ENCODE results near the gene CYS1.

The CYS1 gene

GRCh38 chr2:10064932-10065772 lies 15.1 kb downstream of the CYS1 start:
- DNase-seq (ENCODE audit: low spot score) = no peak
- TF ChIP-seq CTCF (IDR thresholded peaks at IDR 0.05) = no peak
- Histone ChIP-seq H3K4me3 (no peak overlapping the region), H3K27ac (no peak overlapping the region)

- no peak for DNase-seq (ENCODE audit: low spot score)
- no peak overlapping the region for H3K4me3 ChIP-seq
- TF ChIP-seq CTCF (IDR thresholded peaks at IDR 0.05) = no peak
- no peak overlapping the region for H3K27ac ChIP-seq
Observed at GRCh38 chr2:10063566-10063965, 16.6 kb downstream of the CYS1 start.

- DNase-seq (ENCODE audit: low spot score) = no peak
- no peak for TF ChIP-seq CTCF (IDR thresholded peaks at IDR 0.05)
- Histone ChIP-seq H3K27ac (no peak overlapping the region), H3K4me3 (no peak overlapping the region)
Observed at GRCh38 chr2:10062931-10063365, 17.3 kb downstream of the CYS1 start.

GRCh38 chr2:10061221-10061925 lies 18.8 kb downstream of the CYS1 start:
- Histone ChIP-seq H3K27ac (no peak overlapping the region), H3K4me3 (no peak overlapping the region)
- TF ChIP-seq CTCF (IDR thresholded peaks at IDR 0.05) = no peak
- DNase-seq (ENCODE audit: low spot score) = no peak

GRCh38 chr2:10059552-10060335 lies 20.5 kb downstream of the CYS1 start:
- no peak overlapping the region for H3K4me3 ChIP-seq
- H3K27ac ChIP-seq = no peak overlapping the region
- TF ChIP-seq CTCF (IDR thresholded peaks at IDR 0.05) = no peak
- no peak for DNase-seq (ENCODE audit: low spot score)

- Histone ChIP-seq H3K4me3 (no peak overlapping the region), H3K27ac (no peak overlapping the region)
- TF ChIP-seq CTCF (IDR thresholded peaks at IDR 0.05) = no peak
- DNase-seq (ENCODE audit: low spot score) = no peak
Observed at GRCh38 chr2:10059016-10059351, 21.2 kb downstream of the CYS1 start.
